Measurements from ENCODE around the gene CSF2RB.

DNA sequence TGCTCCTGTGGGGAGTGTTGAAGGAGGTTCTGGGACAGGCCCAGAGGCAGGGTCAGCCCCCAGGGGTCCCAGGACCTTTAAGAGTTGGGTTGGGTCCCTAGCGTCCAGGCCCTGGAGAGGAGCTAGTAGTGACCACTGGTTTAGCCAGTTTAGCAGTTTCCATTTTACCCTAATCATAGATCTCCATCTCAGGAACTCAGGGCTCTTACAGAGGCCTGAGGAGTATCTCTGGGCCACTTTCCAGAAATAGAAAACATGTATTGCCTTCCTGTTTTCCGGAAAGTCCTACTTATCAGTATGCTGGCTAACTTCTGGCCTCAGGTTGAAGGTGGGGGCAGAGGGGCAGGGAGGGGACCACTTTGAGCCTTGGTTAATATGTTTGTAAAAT lies 39.1 kb upstream of the CSF2RB start:
- TF ChIP-seq, protein P1, sequence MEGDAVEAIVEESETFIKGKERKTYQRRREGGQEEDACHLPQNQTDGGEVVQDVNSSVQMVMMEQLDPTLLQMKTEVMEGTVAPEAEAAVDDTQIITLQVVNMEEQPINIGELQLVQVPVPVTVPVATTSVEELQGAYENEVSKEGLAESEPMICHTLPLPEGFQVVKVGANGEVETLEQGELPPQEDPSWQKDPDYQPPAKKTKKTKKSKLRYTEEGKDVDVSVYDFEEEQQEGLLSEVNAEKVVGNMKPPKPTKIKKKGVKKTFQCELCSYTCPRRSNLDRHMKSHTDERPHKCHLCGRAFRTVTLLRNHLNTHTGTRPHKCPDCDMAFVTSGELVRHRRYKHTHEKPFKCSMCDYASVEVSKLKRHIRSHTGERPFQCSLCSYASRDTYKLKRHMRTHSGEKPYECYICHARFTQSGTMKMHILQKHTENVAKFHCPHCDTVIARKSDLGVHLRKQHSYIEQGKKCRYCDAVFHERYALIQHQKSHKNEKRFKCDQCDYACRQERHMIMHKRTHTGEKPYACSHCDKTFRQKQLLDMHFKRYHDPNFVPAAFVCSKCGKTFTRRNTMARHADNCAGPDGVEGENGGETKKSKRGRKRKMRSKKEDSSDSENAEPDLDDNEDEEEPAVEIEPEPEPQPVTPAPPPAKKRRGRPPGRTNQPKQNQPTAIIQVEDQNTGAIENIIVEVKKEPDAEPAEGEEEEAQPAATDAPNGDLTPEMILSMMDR (optimal IDR thresholded peaks at IDR 0.05 in 1 of 3, IDR thresholded peaks at IDR 0.05 in 1 of 3, conservative IDR thresholded peaks at IDR 0.05 in 1 of 3; ENCODE audit: extremely low read depth in 1 of 3, insufficient read depth in 2 of 3, low read length in 3 of 3): no peak
- no peak for TF ChIP-seq EZH2 (IDR thresholded peaks at IDR 0.05; ENCODE audit: low read length)
